Activated naive CD4-positive, alpha-beta T cell treated with Interleukin-2 at 50 U/mL for 16 hours (primary cell): ENCODE measurements around the gene HNRNPA1L2.
"Not testable (repeated sequence)": the region's sequence is repeated elsewhere in the genome, so short reads cannot be mapped to it uniquely, and the experiment has no call there.

ENCODE experiments used
- DNase-seq: peaks from one replicate; pipeline ENCODE4 v3.0.0-alpha.2; 2020

Gene HNRNPA1L2

GRCh38 chr13:52650731-52651130 is 8.5 kb downstream of the HNRNPA1L2 start:
- DNase-seq: no peak

- no peak for DNase-seq
Observed at GRCh38 chr13:52651897-52652195, 9.6 kb downstream of the HNRNPA1L2 start.

GRCh38 chr13:52652196-52652979 is 10.2 kb downstream of the HNRNPA1L2 start, which contains the start of gene SUGT1:
SUGT1 (plus strand) TSS chr13:52652836; CDS start chr13:52652921, 85 bp downstream.
- peak; percentile 96 for DNase-seq

GRCh38 chr13:52652980-52653303 is 10.7 kb downstream of the HNRNPA1L2 start:
- no peak for DNase-seq

GRCh38 chr13:52659340-52659739 is 17.1 kb downstream of the HNRNPA1L2 start:
- no peak for DNase-seq

GRCh38 chr13:52664272-52664671 is 22.0 kb downstream of the HNRNPA1L2 start:
- DNase-seq: no peak

GRCh38 chr13:52665325-52665724 is 23.1 kb downstream of the HNRNPA1L2 start:
- no peak for DNase-seq

- DNase-seq: no peak
Observed at GRCh38 chr13:52669677-52670076, 27.4 kb downstream of the HNRNPA1L2 start.

GRCh38 chr13:52670726-52671125 is 28.5 kb downstream of the HNRNPA1L2 start:
- DNase-seq: no peak

GRCh38 chr13:52673465-52673864 is 31.2 kb downstream of the HNRNPA1L2 start:
- no peak for DNase-seq

GRCh38 chr13:52677823-52678222 is 35.6 kb downstream of the HNRNPA1L2 start:
- DNase-seq: no peak

- DNase-seq: not testable (repeated sequence)
Observed at GRCh38 chr13:52685806-52686205, 43.6 kb downstream of the HNRNPA1L2 start.

- no peak for DNase-seq
Observed at GRCh38 chr13:52686376-52686775, 44.1 kb downstream of the HNRNPA1L2 start.
